A673 (cell line): ENCODE results near the gene CPED1. TPM values are rescaled to one million over a fixed set of nuclear protein-coding genes. Genes with fewer than 3 reads are reported as not detected.
A peak's percentile ranks its signal among the peaks of the same experiment; 100 is the strongest.

ENCODE experiments used
- BruUV-seq: library from RNA; stranded (reverse); fragments of 400-500 nt; replicated peaks from 2 replicates; lab custom pipeline; 2021; lab: Mats Ljungman, UMichigan
- CTCF ChIA-PET: fragments of 300-600 bp; sonication (Branson Sonifier 250); formaldehyde crosslinking; loops from one replicate; lab custom pipeline; 2022; ENCODE audit warnings: antibody characterized with exemption; lab: Charles Lee
- POLR2A ChIA-PET: fragments of 300-600 bp; sonication (Branson Sonifier 250); formaldehyde crosslinking; loops from one replicate; lab custom pipeline; 2022; ENCODE audit warnings: antibody characterized with exemption; ENCODE audit not compliant: low non-redundant PET; lab: Charles Lee
- DNase-seq: peaks from one replicate; pipeline ENCODE4 v3.0.0-alpha.2; 2015; ENCODE audit warnings: low spot score
- H3K27ac ChIP-seq: fragments of 200-600 bp; sonication (generic); 2 replicates; pipeline ENCODE4 v1.5.1; 2016; ENCODE audit warnings: mixed run types, low read depth, mild to moderate bottlenecking, mixed read lengths, antibody characterized with exemption, low read length; ENCODE audit not compliant: poor library complexity, severe bottlenecking
- H3K27me3 ChIP-seq: fragments of 200-600 bp; sonication (generic); replicated peaks from 2 replicates; pipeline ENCODE4 v1.6.1; 2017; ENCODE audit warnings: mixed run types, low read depth, mild to moderate bottlenecking, mixed read lengths, antibody characterized with exemption, low read length; ENCODE audit not compliant: insufficient read depth, poor library complexity
- H3K36me3 ChIP-seq: fragments of 200-600 bp; sonication (generic); 2 replicates; pipeline ENCODE4 v1.6.1; 2016; ENCODE audit warnings: mixed run types, mild to moderate bottlenecking, mixed read lengths, antibody characterized with exemption, low read length; ENCODE audit not compliant: insufficient read depth, poor library complexity, severe bottlenecking
- H3K4me1 ChIP-seq: fragments of 200-600 bp; sonication (generic); 2 replicates; pipeline ENCODE4 v1.6.1; 2017; ENCODE audit warnings: mixed run types, mild to moderate bottlenecking, mixed read lengths, antibody characterized with exemption, low read length; ENCODE audit not compliant: insufficient read depth, poor library complexity, severe bottlenecking
- H3K4me3 ChIP-seq: fragments of 200-600 bp; sonication (generic); 2 replicates; pipeline ENCODE4 v1.5.1; 2016; ENCODE audit warnings: low read depth, mixed run types, mild to moderate bottlenecking, mixed read lengths, low read length; ENCODE audit not compliant: poor library complexity, severe bottlenecking
- H3K9me3 ChIP-seq: fragments of 200-600 bp; sonication (generic); 2 replicates; pipeline ENCODE4 v1.6.1; 2016; ENCODE audit warnings: mixed run types, low read depth, mild to moderate bottlenecking, mixed read lengths, antibody characterized with exemption, low read length; ENCODE audit not compliant: poor library complexity, severe bottlenecking
- CTCF ChIP-seq: fragments of 300-800, 200-600 bp; sonication (generic); conservative IDR thresholded peaks from 2 replicates; pipeline ENCODE4 v1.5.1; 2017; ENCODE audit warnings: low read depth, mild to moderate bottlenecking, antibody characterized with exemption, low read length, moderate library complexity, mixed read lengths
- EZH2 ChIP-seq: fragments of 200-600 bp; sonication (generic); IDR thresholded peaks from 2 replicates; pipeline ENCODE4 v1.6.1; 2017; ENCODE audit warnings: borderline replicate concordance, low read depth, mild to moderate bottlenecking, mixed read lengths, antibody characterized with exemption, low read length; ENCODE audit not compliant: poor library complexity, severe bottlenecking
- intact Hi-C: fragments of 100-400 bp; cut with micrococcal nuclease; formaldehyde crosslinking; loops from one replicate; pipeline ENCODE4 v1.10.0; 2022; ENCODE audit not compliant: unreplicated experiment
- total RNA-seq: library from RNA; stranded (reverse); gene quantifications from 2 replicates; pipeline ENCODE4 v1.2.3, GENCODE V29; 2021

Gene CPED1
- total RNA-seq, 1 experiment from 2014 or later: 0.15 TPM

GRCh38 chr7:121329191-121330052 is 340.9 kb downstream of the CPED1 start:
- H3K27ac ChIP-seq: no peak overlapping the region
- BruUV-seq: no TSS peak
- peak overlapping the region; percentile 27 for H3K4me3 ChIP-seq
- TF ChIP-seq CTCF (no peak), EZH2 (peak; percentile 25)
- H3K27me3 ChIP-seq: peaks cover 78% of the 10 kb centered on the region
- POLR2A ChIA-PET: no interaction called here
- DNase-seq: no peak
- CTCF ChIA-PET: no interaction called here
- H3K4me1 ChIP-seq: peaks cover 15% of the 10 kb centered on the region
- H3K9me3 ChIP-seq: no peaks in the 10 kb centered on the region
- intact Hi-C loops: loop anchor here (10.0 kb wide), 2 partner anchors 345 to 535 kb away; partner anchors contain the start of gene CPED1
- no peaks in the 10 kb centered on the region for H3K36me3 ChIP-seq

DNA sequence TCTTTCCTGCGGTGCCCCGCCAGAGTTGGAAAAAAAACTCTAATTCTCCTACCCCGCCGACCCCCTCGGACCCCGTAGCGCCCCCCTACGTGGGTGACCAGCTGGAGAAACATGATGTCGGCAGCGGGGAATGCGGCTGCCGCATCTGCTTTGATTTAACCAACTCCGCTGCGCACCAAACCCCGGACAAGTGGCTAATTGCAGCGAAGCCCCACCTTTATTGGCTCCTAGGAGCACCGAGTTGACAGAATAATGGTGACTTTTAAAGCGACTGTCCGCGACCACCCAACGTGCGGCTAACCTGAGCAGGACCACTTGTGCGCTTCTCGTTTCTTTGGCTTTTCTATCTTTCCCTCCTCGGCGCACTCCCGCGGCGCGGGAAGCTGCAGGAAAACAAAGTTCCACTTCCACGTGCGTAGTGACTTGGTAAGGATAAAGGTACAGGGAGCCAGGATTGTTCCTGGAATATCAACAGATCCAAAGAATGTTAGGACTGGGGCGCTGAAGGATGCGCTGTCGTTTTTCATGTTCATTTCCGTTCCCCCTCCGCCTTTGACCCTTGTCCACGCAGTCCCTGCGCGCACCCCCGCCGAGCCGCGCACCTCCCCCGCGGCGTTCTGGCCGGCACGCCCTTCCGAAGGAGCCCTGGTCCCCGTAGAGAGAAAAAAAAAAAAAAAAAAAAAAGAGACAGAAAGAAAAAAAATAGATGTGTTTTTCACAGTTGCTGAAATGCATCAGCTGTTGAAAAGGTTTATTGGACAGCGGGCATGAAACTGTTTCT is 341.7 kb downstream of the CPED1 start:
- ChIA-PET CTCF (interaction anchor here (0.7 kb wide), 1 partner anchor 13 kb away, joined by 4 read pairs; no protein-coding TSS in a partner anchor), POLR2A (no interaction called here)
- H3K4me1 ChIP-seq: peaks cover 15% of the 10 kb centered on the region
- intact Hi-C loops: loop anchor here (10.0 kb wide), 2 partner anchors 345 to 535 kb away; partner anchors contain the start of gene CPED1
- BruUV-seq: no TSS peak
- TF ChIP-seq EZH2 (peak; percentile 94), CTCF (no peak)
- H3K27ac ChIP-seq: no peak overlapping the region
- peak overlapping the region; percentile 27 for H3K4me3 ChIP-seq
- H3K9me3 ChIP-seq: no peaks in the 10 kb centered on the region
- no peaks in the 10 kb centered on the region for H3K36me3 ChIP-seq
- DNase-seq: peak; percentile 24
- H3K27me3 ChIP-seq: peaks cover 84% of the 10 kb centered on the region

DNA sequence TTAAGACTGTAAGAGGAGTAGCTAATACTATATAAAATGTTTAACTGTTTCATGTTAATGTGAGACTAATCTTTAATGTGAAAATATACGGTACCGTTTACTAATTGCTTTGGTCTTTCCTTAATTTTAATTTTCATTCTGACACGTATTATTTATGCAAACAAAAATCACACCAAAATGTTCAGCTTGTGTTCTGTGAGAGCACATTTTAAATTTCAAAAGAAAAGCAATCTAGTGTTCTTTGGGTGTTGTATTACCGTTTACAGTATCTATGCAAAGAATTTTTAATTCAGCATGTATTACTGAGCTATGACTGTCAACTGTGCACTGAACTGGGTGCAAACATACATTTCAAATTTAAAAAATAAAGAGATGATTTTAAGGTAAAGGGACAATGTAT is 342.5 kb downstream of the CPED1 start:
- BruUV-seq: no TSS peak
- H3K4me3 ChIP-seq: no peak overlapping the region
- CTCF ChIA-PET: interaction anchor here (0.7 kb wide), 1 partner anchor 12 kb away, joined by 4 read pairs; no protein-coding TSS in a partner anchor

More for the DNA sequence above, 342.5 kb downstream of the CPED1 start:
- POLR2A ChIA-PET: no interaction called here
- TF ChIP-seq CTCF (no peak), EZH2 (no peak)
- H3K9me3 ChIP-seq: no peaks in the 10 kb centered on the region
- no peak for DNase-seq
- H3K4me1 ChIP-seq: peaks cover 15% of the 10 kb centered on the region
- H3K27ac ChIP-seq: no peak overlapping the region
- no peaks in the 10 kb centered on the region for H3K36me3 ChIP-seq
- H3K27me3 ChIP-seq: peaks cover 92% of the 10 kb centered on the region
- intact Hi-C loops: loop anchor here (10.0 kb wide), 2 partner anchors 346 to 536 kb away; partner anchors contain the start of gene CPED1
